K562 (cell line): Measurements from ENCODE around the gene S100A1. TPM values are rescaled to one million over a fixed set of nuclear protein-coding genes. Genes with fewer than 3 reads are reported as not detected.
A peak's percentile ranks its signal among the peaks of the same experiment; 100 is the strongest.

Source experiments
- BRD9 ChIP-seq: fragments of 450-650 bp; IDR thresholded peaks from 2 replicates; pipeline ENCODE4 v1.6.1; 2018; ENCODE audit warnings: low read depth; ENCODE audit not compliant: partially characterized antibody
- CHD2 ChIP-seq: IDR thresholded peaks from 2 replicates; pipeline ENCODE4 v1.6.1; 2011; ENCODE audit warnings: low read depth, low read length
- MAZ ChIP-seq, 2 experiments: fragments of 450-650 bp in 1 of 2; sonication (generic) in 1 of 2; formaldehyde crosslinking; IDR thresholded peaks in 1 of 2; conservative IDR thresholded peaks in 1 of 2; 2 replicates each; pipeline versions ENCODE4 v1.4.0 to v1.5.0; 2020; ENCODE audit warnings: mild to moderate bottlenecking in 1 of 2, missing genetic modification reagents in 1 of 2
- SOX6 ChIP-seq: fragments of 450-650 bp; IDR thresholded peaks from 2 replicates; pipeline ENCODE4 v1.6.1; 2014; ENCODE audit warnings: mild to moderate bottlenecking
- TBP ChIP-seq: optimal IDR thresholded peaks from 2 replicates; pipeline ENCODE3; 2011; ENCODE audit warnings: low read depth, low read length, improper control_type of control experiment
- TRIM24 ChIP-seq, 2 experiments: fragments of 450-650 bp; IDR thresholded peaks; 2 replicates each; pipeline ENCODE4 v1.6.1; 2016
- ZNF175 ChIP-seq: fragments of 200-800 bp; sonication (Bioruptor generic); IDR thresholded peaks from 2 replicates; pipeline ENCODE4 v1.6.1; 2016; ENCODE audit warnings: low read depth, mild to moderate bottlenecking, missing genetic modification characterization, missing compliant biosample characterization
- ZNF584 ChIP-seq: fragments of 200-800 bp; sonication (Bioruptor generic); IDR thresholded peaks from 2 replicates; pipeline ENCODE4 v1.6.1; 2016; ENCODE audit warnings: low read depth, mild to moderate bottlenecking, missing genetic modification characterization, missing compliant biosample characterization
- polyA plus RNA-seq, 8 experiments: library from polyadenylated mRNA; depleted of rRNA in 4 of 8; stranded (reverse) in 5 of 8; unstranded in 3 of 8; fragments of >200 nt; fragmentation: Nextera tagmentation in 2 of 8; fragmentation: Illumina TruSeq in 1 of 8; extraction: Ambion mirVana in 2 of 8; extraction: Trizol in 1 of 8; gene quantifications; 2 replicates each; pipeline versions ENCODE4 v1.2.1 to v1.2.3, GENCODE V29; 2011 to 2014; ENCODE audit warnings: inconsistent platforms in 1 of 8, missing spikeins in 1 of 8
- total RNA-seq, 7 experiments: library from RNA; depleted of rRNA in 6 of 7; stranded (reverse); fragments of >200 nt in 6 of 7; fragmentation: Illumina TruSeq in 2 of 7; extraction: Trizol in 2 of 7; gene quantifications; 2 replicates each; pipeline versions ENCODE4 v1.2.1 to v1.2.3, GENCODE V29; 2011 to 2021; ENCODE audit warnings: low replicate concordance in 1 of 7
- TF ChIP-seq, protein P1 (sequence below): fragments of 450-650 bp; IDR thresholded peaks from 2 replicates; pipeline ENCODE4 v1.6.1; 2016; ENCODE audit warnings: antibody characterized with exemption
- TF ChIP-seq, protein P2 (sequence below): fragments of 250-450 bp; sonication (Bioruptor Pico); IDR thresholded peaks from 2 replicates; pipeline ENCODE4 v1.8.0; 2022; ENCODE audit warnings: moderate library complexity, mild to moderate bottlenecking, inconsistent platforms
- TF ChIP-seq, protein P3 (sequence below): fragments of 450-650 bp; IDR thresholded peaks from 2 replicates; pipeline ENCODE4 v1.6.1; 2016; ENCODE audit warnings: low read depth
- TF ChIP-seq, protein P4 (sequence below): sonication (generic); formaldehyde crosslinking; IDR thresholded peaks from 2 replicates; pipeline ENCODE4 v1.8.1; 2023; ENCODE audit warnings: mild to moderate bottlenecking, missing genetic modification reagents
- TF ChIP-seq, protein P5 (sequence below): fragments of 250-450 bp; sonication (Bioruptor Pico); IDR thresholded peaks from 2 replicates; pipeline ENCODE4 v1.8.0; 2022; ENCODE audit warnings: moderate library complexity, mild to moderate bottlenecking, inconsistent platforms

The S100A1 gene
- total and polyA plus RNA-seq, 9 of the 15 experiments (the other 6 are each of a cell fraction or from before 2014, with no cell fraction given) = 0.44 to 30.1 (median 12.7) TPM

DNA sequence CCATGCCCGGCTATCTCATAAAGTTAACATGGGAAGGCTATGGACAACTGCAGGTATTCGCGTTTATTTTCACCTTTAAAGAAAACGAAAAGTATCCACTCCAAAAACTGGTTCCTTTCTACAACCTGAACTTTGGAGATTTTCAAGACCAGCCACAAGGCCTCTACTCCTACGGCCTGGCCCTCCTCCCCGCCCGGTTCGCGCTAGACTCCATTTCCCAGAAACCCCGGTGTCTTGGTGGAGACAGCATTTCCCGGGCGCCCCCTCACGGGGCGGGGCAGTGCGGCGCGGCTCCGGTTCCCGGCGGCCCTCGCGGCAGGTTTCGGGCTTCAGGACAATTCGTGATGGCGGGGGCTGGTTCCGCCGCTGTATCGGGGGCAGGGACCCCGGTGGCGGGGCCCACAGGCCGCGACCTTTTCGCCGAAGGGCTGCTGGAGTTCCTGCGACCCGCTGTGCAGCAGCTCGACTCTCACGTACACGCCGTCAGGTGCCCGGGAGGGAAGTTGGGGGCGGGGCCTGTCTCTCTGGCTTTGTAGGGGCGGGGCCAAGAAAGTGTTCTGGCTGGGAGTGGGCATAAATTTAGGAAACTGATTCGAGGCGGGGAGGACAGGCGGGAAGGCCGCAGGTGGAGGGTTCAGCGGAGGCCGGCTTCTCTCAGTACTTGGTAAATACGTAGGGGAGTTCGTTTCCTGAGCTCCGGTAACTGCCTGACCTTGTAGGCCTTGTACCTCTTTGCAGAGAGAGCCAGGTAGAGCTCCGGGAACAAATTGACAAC is 30.4 kb downstream of the S100A1 start, which contains the start of gene SNAPIN (continued):
- TF ChIP-seq, protein P1, sequence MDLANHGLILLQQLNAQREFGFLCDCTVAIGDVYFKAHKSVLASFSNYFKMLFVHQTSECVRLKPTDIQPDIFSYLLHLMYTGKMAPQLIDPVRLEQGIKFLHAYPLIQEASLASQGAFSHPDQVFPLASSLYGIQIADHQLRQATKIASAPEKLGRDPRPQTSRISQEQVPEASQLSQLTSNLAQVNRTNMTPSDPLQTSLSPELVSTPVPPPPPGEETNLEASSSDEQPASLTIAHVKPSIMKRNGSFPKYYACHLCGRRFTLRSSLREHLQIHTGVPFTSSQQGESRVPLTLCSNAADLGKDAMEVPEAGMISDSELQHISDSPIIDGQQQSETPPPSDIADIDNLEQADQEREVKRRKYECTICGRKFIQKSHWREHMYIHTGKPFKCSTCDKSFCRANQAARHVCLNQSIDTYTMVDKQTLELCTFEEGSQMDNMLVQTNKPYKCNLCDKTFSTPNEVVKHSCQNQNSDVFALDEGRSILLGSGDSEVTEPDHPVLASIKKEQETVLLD = no peak
- TF ChIP-seq TRIM24 (IDR thresholded peaks at IDR 0.05) (no peak), MAZ (CRISPR knock-in tag; conservative IDR thresholded peaks at IDR 0.05 in 1 of 2, IDR thresholded peaks at IDR 0.05 in 1 of 2) (peak; percentile 89 to 98; a peak in 3 of 4 replicates), ZNF175 (CRISPR knock-in tag) (0 out of 2 replicates have a peak, but pooled peaks have one; percentile 64), ZNF584 (no peak), SOX6 (peak; percentile 12; the same call in 1 of the 2 replicates), BRD9 (no peak), CHD2 (no peak), TBP (peak; percentile 75)
- TF ChIP-seq, protein P2, sequence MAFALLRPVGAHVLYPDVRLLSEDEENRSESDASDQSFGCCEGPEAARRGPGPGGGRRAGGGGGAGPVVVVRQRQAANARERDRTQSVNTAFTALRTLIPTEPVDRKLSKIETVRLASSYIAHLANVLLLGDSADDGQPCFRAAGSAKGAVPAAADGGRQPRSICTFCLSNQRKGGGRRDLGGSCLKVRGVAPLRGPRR (CRISPR knock-in tag) = no peak
- TF ChIP-seq, protein P3, sequence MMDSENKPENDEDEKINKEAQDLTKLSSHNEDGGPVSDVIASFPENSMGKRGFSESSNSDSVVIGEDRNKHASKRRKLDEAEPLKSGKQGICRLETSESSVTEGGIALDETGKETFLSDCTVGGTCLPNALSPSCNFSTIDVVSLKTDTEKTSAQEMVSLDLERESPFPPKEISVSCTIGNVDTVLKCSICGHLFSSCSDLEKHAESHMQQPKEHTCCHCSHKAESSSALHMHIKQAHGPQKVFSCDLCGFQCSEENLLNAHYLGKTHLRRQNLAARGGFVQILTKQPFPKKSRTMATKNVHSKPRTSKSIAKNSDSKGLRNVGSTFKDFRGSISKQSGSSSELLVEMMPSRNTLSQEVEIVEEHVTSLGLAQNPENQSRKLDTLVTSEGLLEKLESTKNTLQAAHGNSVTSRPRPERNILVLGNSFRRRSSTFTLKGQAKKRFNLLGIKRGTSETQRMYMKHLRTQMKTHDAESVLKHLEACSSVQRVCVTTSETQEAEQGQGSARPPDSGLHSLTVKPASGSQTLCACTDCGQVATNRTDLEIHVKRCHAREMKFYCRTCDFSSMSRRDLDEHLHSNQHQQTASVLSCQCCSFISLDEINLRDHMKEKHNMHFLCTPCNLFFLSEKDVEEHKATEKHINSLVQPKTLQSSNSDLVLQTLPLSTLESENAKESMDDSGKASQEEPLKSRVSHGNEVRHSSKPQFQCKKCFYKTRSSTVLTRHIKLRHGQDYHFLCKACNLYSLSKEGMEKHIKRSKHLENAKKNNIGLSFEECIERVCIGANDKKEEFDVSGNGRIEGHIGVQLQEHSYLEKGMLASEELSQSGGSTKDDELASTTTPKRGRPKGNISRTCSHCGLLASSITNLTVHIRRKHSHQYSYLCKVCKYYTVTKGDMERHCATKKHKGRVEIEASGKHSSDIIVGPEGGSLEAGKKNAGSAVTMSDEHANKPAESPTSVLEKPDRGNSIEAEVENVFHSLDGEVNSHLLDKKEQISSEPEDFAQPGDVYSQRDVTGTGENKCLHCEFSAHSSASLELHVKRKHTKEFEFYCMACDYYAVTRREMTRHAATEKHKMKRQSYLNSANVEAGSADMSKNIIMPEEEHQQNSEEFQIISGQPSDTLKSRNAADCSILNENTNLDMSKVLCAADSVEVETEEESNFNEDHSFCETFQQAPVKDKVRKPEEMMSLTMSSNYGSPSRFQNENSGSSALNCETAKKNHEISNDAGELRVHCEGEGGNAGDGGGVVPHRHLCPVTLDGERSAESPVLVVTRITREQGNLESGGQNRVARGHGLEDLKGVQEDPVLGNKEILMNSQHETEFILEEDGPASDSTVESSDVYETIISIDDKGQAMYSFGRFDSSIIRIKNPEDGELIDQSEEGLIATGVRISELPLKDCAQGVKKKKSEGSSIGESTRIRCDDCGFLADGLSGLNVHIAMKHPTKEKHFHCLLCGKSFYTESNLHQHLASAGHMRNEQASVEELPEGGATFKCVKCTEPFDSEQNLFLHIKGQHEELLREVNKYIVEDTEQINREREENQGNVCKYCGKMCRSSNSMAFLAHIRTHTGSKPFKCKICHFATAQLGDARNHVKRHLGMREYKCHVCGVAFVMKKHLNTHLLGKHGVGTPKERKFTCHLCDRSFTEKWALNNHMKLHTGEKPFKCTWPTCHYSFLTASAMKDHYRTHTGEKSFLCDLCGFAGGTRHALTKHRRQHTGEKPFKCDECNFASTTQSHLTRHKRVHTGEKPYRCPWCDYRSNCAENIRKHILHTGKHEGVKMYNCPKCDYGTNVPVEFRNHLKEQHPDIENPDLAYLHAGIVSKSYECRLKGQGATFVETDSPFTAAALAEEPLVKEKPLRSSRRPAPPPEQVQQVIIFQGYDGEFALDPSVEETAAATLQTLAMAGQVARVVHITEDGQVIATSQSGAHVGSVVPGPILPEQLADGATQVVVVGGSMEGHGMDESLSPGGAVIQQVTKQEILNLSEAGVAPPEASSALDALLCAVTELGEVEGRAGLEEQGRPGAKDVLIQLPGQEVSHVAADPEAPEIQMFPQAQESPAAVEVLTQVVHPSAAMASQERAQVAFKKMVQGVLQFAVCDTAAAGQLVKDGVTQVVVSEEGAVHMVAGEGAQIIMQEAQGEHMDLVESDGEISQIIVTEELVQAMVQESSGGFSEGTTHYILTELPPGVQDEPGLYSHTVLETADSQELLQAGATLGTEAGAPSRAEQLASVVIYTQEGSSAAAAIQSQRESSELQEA = no peak
- TF ChIP-seq, protein P4, sequence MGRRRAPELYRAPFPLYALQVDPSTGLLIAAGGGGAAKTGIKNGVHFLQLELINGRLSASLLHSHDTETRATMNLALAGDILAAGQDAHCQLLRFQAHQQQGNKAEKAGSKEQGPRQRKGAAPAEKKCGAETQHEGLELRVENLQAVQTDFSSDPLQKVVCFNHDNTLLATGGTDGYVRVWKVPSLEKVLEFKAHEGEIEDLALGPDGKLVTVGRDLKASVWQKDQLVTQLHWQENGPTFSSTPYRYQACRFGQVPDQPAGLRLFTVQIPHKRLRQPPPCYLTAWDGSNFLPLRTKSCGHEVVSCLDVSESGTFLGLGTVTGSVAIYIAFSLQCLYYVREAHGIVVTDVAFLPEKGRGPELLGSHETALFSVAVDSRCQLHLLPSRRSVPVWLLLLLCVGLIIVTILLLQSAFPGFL (CRISPR knock-in tag) = no peak
- TF ChIP-seq, protein P5, sequence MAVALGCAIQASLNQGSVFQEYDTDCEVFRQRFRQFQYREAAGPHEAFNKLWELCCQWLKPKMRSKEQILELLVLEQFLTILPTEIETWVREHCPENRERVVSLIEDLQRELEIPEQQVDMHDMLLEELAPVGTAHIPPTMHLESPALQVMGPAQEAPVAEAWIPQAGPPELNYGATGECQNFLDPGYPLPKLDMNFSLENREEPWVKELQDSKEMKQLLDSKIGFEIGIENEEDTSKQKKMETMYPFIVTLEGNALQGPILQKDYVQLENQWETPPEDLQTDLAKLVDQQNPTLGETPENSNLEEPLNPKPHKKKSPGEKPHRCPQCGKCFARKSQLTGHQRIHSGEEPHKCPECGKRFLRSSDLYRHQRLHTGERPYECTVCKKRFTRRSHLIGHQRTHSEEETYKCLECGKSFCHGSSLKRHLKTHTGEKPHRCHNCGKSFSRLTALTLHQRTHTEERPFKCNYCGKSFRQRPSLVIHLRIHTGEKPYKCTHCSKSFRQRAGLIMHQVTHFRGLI (CRISPR knock-in tag) = no peak
